CD8-positive, alpha-beta memory T cell (primary cell): Measurements from ENCODE around the gene PAFAH1B1. TPM values are rescaled to one million over a fixed set of nuclear protein-coding genes. Genes with fewer than 3 reads are reported as not detected.
"Not testable (repeated sequence)": the region's sequence is repeated elsewhere in the genome, so short reads cannot be mapped to it uniquely, and the experiment has no call there.

Source experiments
- CTCF ChIA-PET: fragments of 350-600 bp; sonication (Branson Sonifier 250); formaldehyde crosslinking; loops from one replicate; lab custom pipeline; 2021; ENCODE audit warnings: antibody characterized with exemption; lab: Charles Lee
- POLR2A ChIA-PET: fragments of 350-600 bp; sonication (Branson Sonifier 250); formaldehyde crosslinking; loops from one replicate; lab custom pipeline; 2021; ENCODE audit warnings: antibody characterized with exemption; lab: Charles Lee
- DNase-seq, 5 donors: peaks; one replicate each; pipeline versions ENCODE4 v3.0.0 to v3.0.0-alpha.2; 2020 to 2022; ENCODE audit warnings: mixed read lengths in 1 of 5
- H3K27ac ChIP-seq: one replicate; pipeline ENCODE4 v1.7.0; 2013; ENCODE audit warnings: low read depth, mild to moderate bottlenecking, low read length, moderate library complexity
- H3K27me3 ChIP-seq: 2 replicates; pipeline ENCODE4 v1.7.0; 2013; ENCODE audit warnings: low read length, mild to moderate bottlenecking; ENCODE audit not compliant: insufficient read depth, poor library complexity, severe bottlenecking
- H3K36me3 ChIP-seq: 2 replicates; pipeline ENCODE4 v1.7.0; 2013; ENCODE audit warnings: mild to moderate bottlenecking, low read length, moderate library complexity; ENCODE audit not compliant: insufficient read depth
- H3K4me1 ChIP-seq: 2 replicates; pipeline ENCODE4 v1.7.0; 2013; ENCODE audit warnings: mild to moderate bottlenecking, low read length, moderate library complexity; ENCODE audit not compliant: insufficient read depth
- H3K4me3 ChIP-seq: 2 replicates; pipeline ENCODE4 v1.7.0; 2013; ENCODE audit warnings: mild to moderate bottlenecking, low read length
- H3K9me3 ChIP-seq: 2 replicates; pipeline ENCODE4 v1.7.0; 2013; ENCODE audit warnings: mild to moderate bottlenecking, low read length
- H3K27ac Mint-ChIP-seq, 8 donors: one replicate each; pipeline ENCODE4 v1.8.0; 2020 to 2021; ENCODE audit warnings: mixed read lengths in 8 of 8, mild to moderate bottlenecking in 6 of 8, inconsistent platforms in 3 of 8, moderate library complexity in 3 of 8
- H3K27me3 Mint-ChIP-seq, 2 donors: one replicate each; pipeline ENCODE4 v1.8.0; 2020 to 2021; ENCODE audit warnings: mixed read lengths in 2 of 2, mild to moderate bottlenecking in 1 of 2, moderate library complexity in 1 of 2
- H3K36me3 Mint-ChIP-seq, 3 donors: one replicate each; pipeline ENCODE4 v1.8.0; 2020 to 2021; ENCODE audit warnings: mixed read lengths in 3 of 3, inconsistent platforms in 1 of 3, mild to moderate bottlenecking in 1 of 3
- H3K4me1 Mint-ChIP-seq, 3 donors: one replicate each; pipeline ENCODE4 v1.8.0; 2020 to 2021; ENCODE audit warnings: mixed read lengths in 3 of 3, inconsistent platforms in 1 of 3, mild to moderate bottlenecking in 1 of 3
- H3K4me3 Mint-ChIP-seq, 7 donors: one replicate each; pipeline ENCODE4 v1.8.0; 2020 to 2021; ENCODE audit warnings: mixed read lengths in 7 of 7, mild to moderate bottlenecking in 6 of 7, moderate library complexity in 4 of 7, inconsistent platforms in 2 of 7
- H3K9me3 Mint-ChIP-seq, 5 donors: one replicate each; pipeline ENCODE4 v1.8.0; 2020 to 2022; ENCODE audit warnings: mixed read lengths in 5 of 5, mild to moderate bottlenecking in 3 of 5, moderate library complexity in 2 of 5, inconsistent platforms in 1 of 5
- polyA plus RNA-seq: library from polyadenylated mRNA; unstranded; fragments of 300-500 nt; fragmentation: Illumina TruSeq; gene quantifications from one replicate; pipeline ENCODE4 v1.2.3, GENCODE V29; 2021
- total RNA-seq, 2 experiments: library from RNA; stranded (reverse); gene quantifications; one replicate each; pipeline ENCODE4 v1.2.3, GENCODE V29; 2021

PAFAH1B1 gene
- total and polyA plus RNA-seq, 3 experiments from 2014 or later = 13.2 to 168 (median 159) TPM

DNA sequence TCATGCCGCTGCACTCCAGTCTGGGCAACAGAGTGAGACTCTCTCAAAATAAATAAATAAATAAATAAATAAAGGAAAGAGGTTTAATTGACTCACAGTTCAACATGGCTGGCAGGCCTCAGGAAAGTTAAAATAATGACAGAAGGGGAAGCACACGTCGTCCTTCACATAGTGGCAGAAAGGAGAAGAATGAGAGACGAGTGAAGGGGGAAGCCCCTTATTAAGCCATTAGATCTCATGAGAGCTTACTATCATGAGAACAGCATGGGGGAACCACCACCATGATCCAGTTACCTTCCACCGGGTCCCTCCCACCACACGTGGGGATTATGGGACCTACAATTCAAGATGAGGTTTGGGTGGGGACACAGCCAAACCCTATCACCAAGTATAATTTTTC is 54.5 kb downstream of the PAFAH1B1 start:
- H3K4me1 Mint-ChIP-seq = peaks cover 8 to 19% (median 16%) of the 10 kb centered on the region in 3 donors
- H3K9me3 ChIP-seq = no peaks in the 10 kb centered on the region
- H3K27me3 ChIP-seq = no peaks in the 10 kb centered on the region
- H3K4me3 Mint-ChIP-seq = no peak overlapping the region
- no peak for DNase-seq
- H3K27me3 Mint-ChIP-seq = no peaks in the 10 kb centered on the region
- H3K36me3 Mint-ChIP-seq = peaks cover 15 to 47% (median 19%) of the 10 kb centered on the region in 3 donors
- no peaks in the 10 kb centered on the region for H3K9me3 Mint-ChIP-seq
- H3K27ac Mint-ChIP-seq = peak overlapping the region in 4 of 8 donors; percentile 31 to 82 (median 67)
- POLR2A ChIA-PET = no interaction called here
- no peak overlapping the region for H3K4me3 ChIP-seq
- CTCF ChIA-PET = no interaction called here
- H3K27ac ChIP-seq = no peak overlapping the region
- no peaks in the 10 kb centered on the region for H3K36me3 ChIP-seq
- no peaks in the 10 kb centered on the region for H3K4me1 ChIP-seq

DNA sequence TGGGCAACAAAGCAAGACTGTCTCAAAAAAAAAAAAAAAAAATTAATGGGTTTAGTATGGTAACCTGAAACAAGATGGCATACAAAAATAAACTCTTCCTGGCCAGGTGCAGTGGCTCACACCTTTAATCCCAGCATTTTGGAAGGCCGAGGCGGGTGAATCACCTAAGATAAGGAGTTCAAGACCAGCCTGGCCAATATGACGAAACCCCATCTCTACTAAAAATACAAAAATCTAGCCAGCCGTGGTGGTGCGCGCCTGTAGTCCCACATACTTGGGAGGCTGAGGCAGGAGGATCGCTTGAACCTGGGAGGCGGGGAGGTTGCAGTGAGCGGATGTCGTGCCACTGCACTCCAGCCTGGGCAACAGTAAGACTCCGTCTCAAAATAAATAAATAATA is 55.7 kb downstream of the PAFAH1B1 start:
- H3K36me3 Mint-ChIP-seq = peaks cover 15 to 42% (median 20%) of the 10 kb centered on the region in 3 donors
- Histone ChIP-seq H3K27ac (no peak overlapping the region), H3K9me3 (no peaks in the 10 kb centered on the region), H3K36me3 (no peaks in the 10 kb centered on the region), H3K4me3 (no peak overlapping the region), H3K27me3 (no peaks in the 10 kb centered on the region), H3K4me1 (no peaks in the 10 kb centered on the region)
- ChIA-PET CTCF (no interaction called here), POLR2A (no interaction called here)
- DNase-seq = no peak
- H3K4me1 Mint-ChIP-seq = peaks cover 6 to 20% (median 17%) of the 10 kb centered on the region in 3 donors
- H3K27ac Mint-ChIP-seq = peak overlapping the region in 2 of 8 donors; percentile 26 to 62
- H3K9me3 Mint-ChIP-seq = no peaks in the 10 kb centered on the region
- no peaks in the 10 kb centered on the region for H3K27me3 Mint-ChIP-seq
- H3K4me3 Mint-ChIP-seq = no peak overlapping the region

DNA sequence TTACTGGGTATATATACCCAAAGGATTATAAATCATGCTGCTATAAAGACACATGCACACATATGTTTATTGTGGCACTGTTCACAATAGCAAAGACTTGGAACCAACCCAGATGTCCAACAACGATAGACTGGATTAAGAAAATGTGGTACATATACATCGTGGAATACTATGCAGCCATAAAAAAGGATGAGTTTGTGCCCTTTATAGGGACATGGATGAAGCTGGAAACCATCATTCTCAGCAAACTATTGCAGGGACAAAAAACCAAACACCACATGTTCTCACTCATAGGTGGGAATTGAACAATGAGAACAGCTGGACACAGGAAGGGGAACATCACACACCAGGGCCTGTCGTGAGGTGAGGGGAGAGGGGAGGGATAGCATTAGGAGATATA is 59.5 kb downstream of the PAFAH1B1 start:
- H3K27ac ChIP-seq, H3K9me3 ChIP-seq, H3K27me3 ChIP-seq, CTCF ChIA-PET, H3K9me3 Mint-ChIP-seq, H3K4me1 ChIP-seq, DNase-seq, H3K27me3 Mint-ChIP-seq, POLR2A ChIA-PET, H3K4me3 Mint-ChIP-seq, H3K36me3 ChIP-seq, H3K4me3 ChIP-seq: not testable (repeated sequence)
- H3K36me3 Mint-ChIP-seq = peaks cover 15 to 41% (median 17%) of the 10 kb centered on the region in 3 donors
- peak overlapping the region in 4 of 8 donors; percentile 15 to 89 (median 44) for H3K27ac Mint-ChIP-seq
- peaks cover 27 to 53% (median 34%) of the 10 kb centered on the region in 3 donors for H3K4me1 Mint-ChIP-seq

DNA sequence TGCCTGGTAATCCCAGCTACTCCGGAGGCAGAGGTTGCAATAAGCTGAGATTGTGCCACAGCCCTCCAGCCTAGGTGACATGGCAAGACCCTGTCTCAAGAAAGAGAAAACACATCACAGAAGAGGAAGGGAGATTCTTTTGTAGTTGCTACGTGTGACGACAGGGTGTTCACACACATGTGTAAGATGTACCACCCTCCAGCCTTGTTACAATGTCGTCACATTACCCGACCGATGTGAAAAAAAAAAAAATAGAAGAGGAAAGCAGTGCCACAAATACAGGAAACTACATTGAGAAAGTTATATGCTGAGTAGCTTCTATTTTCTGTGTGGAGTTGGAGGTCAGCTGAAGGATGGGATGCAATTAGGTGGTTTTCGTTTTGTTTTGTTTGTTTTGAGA is 62.1 kb downstream of the PAFAH1B1 start:
- POLR2A ChIA-PET = no interaction called here
- H3K27me3 Mint-ChIP-seq = no peaks in the 10 kb centered on the region

DNA sequence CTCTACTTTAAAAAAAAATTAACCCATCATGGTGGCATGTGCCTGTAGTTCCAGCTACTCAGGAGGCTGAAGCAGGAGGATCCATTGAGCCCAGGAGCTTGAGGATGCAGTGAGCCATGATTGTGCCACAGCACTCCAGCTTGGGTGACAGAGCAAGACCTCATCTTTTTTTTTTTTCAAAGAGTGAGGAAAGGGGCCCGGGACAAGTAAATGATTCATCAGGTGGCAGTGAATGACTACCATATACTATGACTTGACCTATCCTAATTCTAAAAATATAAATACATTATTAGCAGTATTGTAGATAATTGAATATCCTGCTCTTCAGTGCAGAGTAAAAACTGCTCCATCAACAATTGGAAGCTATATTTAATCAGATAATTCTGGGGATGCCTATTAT is 62.8 kb downstream of the PAFAH1B1 start:
- peaks cover 11% of the 10 kb centered on the region for H3K4me1 ChIP-seq
- H3K27ac Mint-ChIP-seq = peak overlapping the region in 6 of 8 donors; percentile 5 to 92 (median 82)
- no peaks in the 10 kb centered on the region for H3K27me3 Mint-ChIP-seq
- CTCF ChIA-PET = interaction anchor here (1.4 kb wide), 1 partner anchor 18 kb away, joined by 3 read pairs; no protein-coding TSS in a partner anchor
- H3K9me3 Mint-ChIP-seq = peaks cover 0 to 3% (median 0%) of the 10 kb centered on the region in 5 donors
- no peak overlapping the region for H3K27ac ChIP-seq
- peaks cover 35 to 67% (median 54%) of the 10 kb centered on the region in 3 donors for H3K4me1 Mint-ChIP-seq
- no peak for DNase-seq
- POLR2A ChIA-PET = no interaction called here
- no peaks in the 10 kb centered on the region for H3K36me3 ChIP-seq
- peaks cover 9 to 49% (median 21%) of the 10 kb centered on the region in 3 donors for H3K36me3 Mint-ChIP-seq
- no peaks in the 10 kb centered on the region for H3K9me3 ChIP-seq
- no peak overlapping the region for H3K4me3 Mint-ChIP-seq
- no peak overlapping the region for H3K4me3 ChIP-seq
- no peaks in the 10 kb centered on the region for H3K27me3 ChIP-seq

More for the DNA sequence above, 62.1 kb downstream of the PAFAH1B1 start:
- H3K9me3 ChIP-seq = no peaks in the 10 kb centered on the region
- DNase-seq = peak in 2 of 5 donors; percentile 3 to 10
- Mint-ChIP-seq H3K4me1 (peaks cover 32 to 65% (median 52%) of the 10 kb centered on the region in 3 donors), H3K9me3 (peaks cover 0 to 3% (median 0%) of the 10 kb centered on the region in 5 donors), H3K4me3 (peak overlapping the region in 2 of 7 donors; percentile 26 to 54), H3K36me3 (peaks cover 15 to 47% (median 19%) of the 10 kb centered on the region in 3 donors), H3K27ac (peak overlapping the region; percentile 39 to 92 (median 84))
- CTCF ChIA-PET = no interaction called here
- H3K36me3 ChIP-seq = no peaks in the 10 kb centered on the region
- no peaks in the 10 kb centered on the region for H3K27me3 ChIP-seq
- no peak overlapping the region for H3K27ac ChIP-seq
- peaks cover 11% of the 10 kb centered on the region for H3K4me1 ChIP-seq
- no peak overlapping the region for H3K4me3 ChIP-seq

DNA sequence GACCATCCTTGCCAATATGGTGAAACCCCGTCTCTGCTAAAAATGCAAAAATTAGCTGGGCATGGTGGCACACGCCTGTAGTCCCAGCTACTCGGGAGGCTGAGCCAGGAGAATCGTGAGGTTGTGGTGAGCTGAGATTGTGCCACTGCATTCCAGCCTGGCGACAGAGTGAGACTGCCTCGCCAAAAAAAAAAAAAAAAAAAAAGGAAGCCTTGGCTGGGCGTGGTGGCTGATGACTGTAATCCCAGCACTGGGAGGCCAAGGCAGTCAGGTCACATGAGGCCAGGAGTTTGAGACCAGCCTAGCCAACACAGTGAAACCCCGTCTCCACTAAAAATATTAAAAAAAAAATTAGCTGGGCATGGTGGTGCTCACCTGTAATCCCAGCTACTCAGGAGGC is 65.9 kb downstream of the PAFAH1B1 start:
- CTCF ChIA-PET = interaction anchor here (0.7 kb wide), 1 partner anchor 23 kb away, joined by 3 read pairs; no protein-coding TSS in a partner anchor
- H3K27me3 ChIP-seq, H3K36me3 ChIP-seq, H3K9me3 ChIP-seq, DNase-seq, H3K27me3 Mint-ChIP-seq, POLR2A ChIA-PET, H3K9me3 Mint-ChIP-seq, H3K4me3 ChIP-seq, H3K27ac ChIP-seq, H3K4me3 Mint-ChIP-seq: not testable (repeated sequence)
- H3K4me1 ChIP-seq = peaks cover 11% of the 10 kb centered on the region
- peak overlapping the region in 1 of 8 donors; percentile 72 for H3K27ac Mint-ChIP-seq
- peaks cover 42 to 80% (median 63%) of the 10 kb centered on the region in 3 donors for H3K4me1 Mint-ChIP-seq
- peaks cover 0 to 42% (median 8%) of the 10 kb centered on the region in 3 donors for H3K36me3 Mint-ChIP-seq

DNA sequence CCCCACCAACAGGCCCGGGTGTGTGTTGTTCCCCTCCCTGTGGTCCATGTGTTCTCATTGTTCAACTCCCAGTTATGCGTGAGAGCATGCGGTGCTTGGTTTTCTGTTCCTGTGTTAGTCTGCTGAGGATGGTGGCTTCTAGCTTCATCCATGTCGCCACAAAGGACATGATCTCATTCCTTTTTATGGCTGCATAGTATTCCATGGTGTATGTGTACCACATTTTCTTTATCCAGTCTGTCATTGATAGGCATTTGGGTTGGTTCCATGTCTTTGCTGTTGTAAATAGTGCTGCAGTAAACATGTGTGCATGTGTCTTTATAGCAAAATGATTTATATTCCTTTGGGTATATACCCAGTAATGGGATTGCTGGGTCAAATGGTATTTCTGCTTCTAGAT is 67.0 kb downstream of the PAFAH1B1 start:
- H3K27me3 ChIP-seq, H3K27me3 Mint-ChIP-seq, POLR2A ChIA-PET, H3K4me3 ChIP-seq, H3K9me3 ChIP-seq, DNase-seq, CTCF ChIA-PET, H3K27ac ChIP-seq, H3K9me3 Mint-ChIP-seq, H3K36me3 ChIP-seq: not testable (repeated sequence)
- Mint-ChIP-seq H3K27ac (peak overlapping the region in 5 of 8 donors; percentile 54 to 85 (median 71)), H3K4me3 (peak overlapping the region in 1 of 7 donors; percentile 20), H3K4me1 (peaks cover 42 to 77% (median 65%) of the 10 kb centered on the region in 3 donors), H3K36me3 (peaks cover 0 to 43% (median 8%) of the 10 kb centered on the region in 3 donors)
- peaks cover 11% of the 10 kb centered on the region for H3K4me1 ChIP-seq

DNA sequence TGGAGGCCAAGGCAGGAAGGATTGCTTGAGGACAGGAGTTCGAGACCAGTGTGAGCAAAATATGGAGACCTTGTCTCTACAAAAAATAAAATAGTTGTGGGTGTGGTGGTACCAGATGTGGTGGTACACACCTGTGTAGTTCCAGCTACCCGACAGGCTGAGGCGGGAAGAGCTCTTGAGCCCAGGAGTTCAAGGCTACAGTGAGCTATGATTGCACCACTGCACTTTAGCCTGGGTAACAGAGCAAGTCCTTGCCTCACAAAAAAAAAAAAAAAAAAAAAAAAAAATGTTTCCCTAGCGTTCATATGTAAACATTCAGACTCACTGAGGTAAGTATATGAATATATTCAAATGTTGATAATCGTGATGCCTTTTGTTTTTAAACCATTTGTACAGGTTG is 78.6 kb downstream of the PAFAH1B1 start:
- Histone ChIP-seq H3K4me1 (no peaks in the 10 kb centered on the region), H3K4me3 (no peak overlapping the region), H3K27ac (no peak overlapping the region), H3K36me3 (peaks cover 37% of the 10 kb centered on the region), H3K9me3 (no peaks in the 10 kb centered on the region), H3K27me3 (no peaks in the 10 kb centered on the region)
- ChIA-PET POLR2A (no interaction called here), CTCF (interaction anchor here (0.5 to 1.5 kb wide), 2 partner anchors 10 to 171 kb away, joined by 3 to 4 read pairs; no protein-coding TSS in a partner anchor)
- H3K27me3 Mint-ChIP-seq = no peaks in the 10 kb centered on the region
- peaks cover 12 to 82% (median 18%) of the 10 kb centered on the region in 3 donors for H3K36me3 Mint-ChIP-seq
- no peak for DNase-seq
- no peak overlapping the region for H3K27ac Mint-ChIP-seq
- peaks cover 3 to 5% (median 4%) of the 10 kb centered on the region in 3 donors for H3K4me1 Mint-ChIP-seq
- H3K4me3 Mint-ChIP-seq = no peak overlapping the region
- no peaks in the 10 kb centered on the region for H3K9me3 Mint-ChIP-seq
